Fibroblast of villous mesenchyme (primary cell): ENCODE measurements around the gene TBPL2. TPM values are rescaled to one million over a fixed set of nuclear protein-coding genes. Genes with fewer than 3 reads are reported as not detected.
A peak's percentile ranks its signal among the peaks of the same experiment; 100 is the strongest.

Experiments used
- DNase-seq: peaks from one replicate; pipeline ENCODE4 v3.0.0-alpha.2; 2010; ENCODE audit warnings: low read depth
- H3K4me3 ChIP-seq: 2 replicates; pipeline ENCODE4 v1.5.1; 2011; ENCODE audit warnings: low read depth, mild to moderate bottlenecking, low read length
- CTCF ChIP-seq: IDR thresholded peaks from 2 replicates; pipeline ENCODE4 v1.5.1; 2012; ENCODE audit warnings: low read depth, mild to moderate bottlenecking, low read length; ENCODE audit not compliant: insufficient read depth
- total RNA-seq: library from RNA; depleted of rRNA; stranded (reverse); fragments of >200 nt; gene quantifications from 2 replicates; pipeline ENCODE4 v1.2.3, GENCODE V29; 2012

Gene TBPL2
- total RNA-seq, 1 donor, result not detected

GRCh38 chr14:55451398-55451797 lies 11.0 kb upstream of the TBPL2 start:
- no peak for TF ChIP-seq CTCF
- no peak for DNase-seq
- H3K4me3 ChIP-seq, result no peak overlapping the region

- DNase-seq, result no peak
- TF ChIP-seq CTCF, result no peak
These were observed 10.6 kb upstream of the TBPL2 start for GRCh38 chr14:55450987-55451386.

GRCh38 chr14:55450539-55450938 lies 10.1 kb upstream of the TBPL2 start:
- no peak overlapping the region for H3K4me3 ChIP-seq
- no peak for DNase-seq
- TF ChIP-seq CTCF, result no peak

More at GRCh38 chr14:55450987-55451386, 10.6 kb upstream of the TBPL2 start:
- no peak overlapping the region for H3K4me3 ChIP-seq

- no peak overlapping the region for H3K4me3 ChIP-seq
- DNase-seq, result no peak
- no peak for TF ChIP-seq CTCF
These were observed 9.7 kb upstream of the TBPL2 start for GRCh38 chr14:55450124-55450523.

GRCh38 chr14:55449116-55449515 lies 8.7 kb upstream of the TBPL2 start:
- DNase-seq, result no peak
- no peak for TF ChIP-seq CTCF
- H3K4me3 ChIP-seq, result no peak overlapping the region

GRCh38 chr14:55448141-55448614 lies 7.8 kb upstream of the TBPL2 start:
- H3K4me3 ChIP-seq, result no peak overlapping the region
- DNase-seq, result peak; percentile 91
- no peak for TF ChIP-seq CTCF

GRCh38 chr14:55446833-55447232 lies 6.4 kb upstream of the TBPL2 start:
- no peak for TF ChIP-seq CTCF
- no peak overlapping the region for H3K4me3 ChIP-seq
- DNase-seq, result peak; percentile 74
